Activated T-helper 1 cell treated with anti-CD3 and anti-CD28 coated beads, Interleukin-12 subunit alpha, Interleukin-12 subunit beta, Interleukin-2, Interleukin-4 antibody, amounts not matched to agents 30 ng/mL and 10 ng/mL and 1 ng/mL, durations not matched to agents 14 hours and 24 hours and 36 hours (primary cell): ENCODE data around the gene PITPNC1. TPM values are rescaled to one million over a fixed set of nuclear protein-coding genes. Genes with fewer than 3 reads are reported as not detected.

Source experiments
- DNase-seq: peaks from one replicate; pipeline ENCODE4 v3.0.0; 2021; ENCODE audit warnings: low spot score
- H3K27ac Mint-ChIP-seq: one replicate; pipeline ENCODE4 v1.8.0; 2021; ENCODE audit warnings: mild to moderate bottlenecking, mixed read lengths
- H3K27me3 Mint-ChIP-seq: one replicate; pipeline ENCODE4 v1.8.0; 2022; ENCODE audit warnings: mild to moderate bottlenecking, moderate library complexity, mixed read lengths; ENCODE audit not compliant: insufficient read depth
- H3K36me3 Mint-ChIP-seq: one replicate; pipeline ENCODE4 v1.8.0; 2021; ENCODE audit warnings: low read depth, mixed read lengths
- H3K4me1 Mint-ChIP-seq: one replicate; pipeline ENCODE4 v1.8.0; 2021; ENCODE audit warnings: low read depth, mixed read lengths
- H3K4me3 Mint-ChIP-seq: one replicate; pipeline ENCODE4 v1.8.0; 2021; ENCODE audit warnings: mild to moderate bottlenecking, moderate library complexity, mixed read lengths
- H3K9me3 Mint-ChIP-seq: one replicate; pipeline ENCODE4 v1.8.0; 2021; ENCODE audit warnings: mixed read lengths
- intact Hi-C: fragments of 100-400 bp; cut with micrococcal nuclease; formaldehyde crosslinking; loops from one replicate; pipeline ENCODE4 v1.15.1; 2024
- total RNA-seq: library from RNA; stranded (reverse); gene quantifications from 2 replicates; pipeline ENCODE4 v1.2.3, GENCODE V29; 2022

PITPNC1 gene
- total RNA-seq, 1 donor from 2014 or later: 17.7 TPM

DNA sequence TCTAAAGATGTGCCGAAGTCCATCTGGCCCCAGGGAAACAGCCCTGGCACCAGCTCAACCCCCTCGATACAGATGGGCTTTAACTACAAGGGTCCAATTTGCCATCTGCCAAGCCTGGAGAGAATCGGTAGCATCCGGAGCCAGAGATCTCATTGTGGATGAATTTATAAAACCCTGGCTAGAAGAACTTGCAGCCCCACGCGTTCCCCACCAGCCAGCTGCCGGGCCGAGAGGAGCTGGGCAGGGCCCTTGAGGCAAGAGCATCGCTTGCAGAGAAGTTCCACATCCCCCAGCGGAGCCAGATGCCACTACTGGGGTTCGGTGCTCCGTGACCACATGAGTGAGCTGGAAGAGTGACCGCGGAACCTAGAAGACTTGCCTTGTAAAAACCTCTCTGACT, 275.4 kb downstream of the PITPNC1 start:
- no peak for DNase-seq
- peaks cover 2% of the 10 kb centered on the region for H3K36me3 Mint-ChIP-seq
- H3K4me1 Mint-ChIP-seq: no peaks in the 10 kb centered on the region
- intact Hi-C loops: no loop called here
- H3K27me3 Mint-ChIP-seq: no peaks in the 10 kb centered on the region
- no peak overlapping the region for H3K4me3 Mint-ChIP-seq
- H3K9me3 Mint-ChIP-seq: peaks cover under 1% of the 10 kb centered on the region
- H3K27ac Mint-ChIP-seq: no peak overlapping the region

DNA sequence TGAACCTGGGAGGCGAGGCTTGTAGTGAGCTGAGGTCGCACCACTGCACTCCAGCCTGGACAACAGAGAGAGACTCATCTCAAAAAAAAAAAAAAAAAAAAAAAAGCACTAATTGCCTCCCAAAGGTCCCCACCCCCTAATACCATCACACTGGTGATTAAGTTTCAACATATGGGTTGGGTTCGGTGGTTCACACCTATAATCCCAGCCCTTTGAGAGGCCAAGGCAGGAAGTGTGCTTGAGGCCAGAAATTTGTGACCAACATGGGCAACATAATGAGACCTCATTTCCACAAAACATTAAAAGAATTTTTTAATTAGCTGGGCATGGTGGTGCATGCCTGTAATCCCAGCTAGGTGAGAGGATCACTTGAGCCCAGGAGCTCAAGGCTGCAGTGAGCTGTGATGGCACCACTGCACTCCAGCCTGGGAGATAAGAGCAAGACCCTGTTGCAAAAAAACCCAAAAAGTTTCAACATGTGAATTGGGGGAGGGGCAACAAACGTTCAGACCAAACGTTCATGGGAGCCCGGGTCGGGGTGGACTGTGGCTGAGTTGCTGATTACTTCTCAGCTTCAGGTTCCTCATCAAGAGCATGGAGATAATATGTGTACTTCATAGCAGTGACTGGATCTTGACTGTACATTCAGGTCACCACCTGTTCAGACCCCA, 278.5 kb downstream of the PITPNC1 start:
- no peaks in the 10 kb centered on the region for H3K27me3 Mint-ChIP-seq
- H3K4me3 Mint-ChIP-seq: no peak overlapping the region
- H3K36me3 Mint-ChIP-seq: peaks cover 10% of the 10 kb centered on the region
- DNase-seq: no peak
- intact Hi-C loops: no loop called here
- H3K27ac Mint-ChIP-seq: no peak overlapping the region
- peaks cover 21% of the 10 kb centered on the region for H3K9me3 Mint-ChIP-seq
- H3K4me1 Mint-ChIP-seq: no peaks in the 10 kb centered on the region

DNA sequence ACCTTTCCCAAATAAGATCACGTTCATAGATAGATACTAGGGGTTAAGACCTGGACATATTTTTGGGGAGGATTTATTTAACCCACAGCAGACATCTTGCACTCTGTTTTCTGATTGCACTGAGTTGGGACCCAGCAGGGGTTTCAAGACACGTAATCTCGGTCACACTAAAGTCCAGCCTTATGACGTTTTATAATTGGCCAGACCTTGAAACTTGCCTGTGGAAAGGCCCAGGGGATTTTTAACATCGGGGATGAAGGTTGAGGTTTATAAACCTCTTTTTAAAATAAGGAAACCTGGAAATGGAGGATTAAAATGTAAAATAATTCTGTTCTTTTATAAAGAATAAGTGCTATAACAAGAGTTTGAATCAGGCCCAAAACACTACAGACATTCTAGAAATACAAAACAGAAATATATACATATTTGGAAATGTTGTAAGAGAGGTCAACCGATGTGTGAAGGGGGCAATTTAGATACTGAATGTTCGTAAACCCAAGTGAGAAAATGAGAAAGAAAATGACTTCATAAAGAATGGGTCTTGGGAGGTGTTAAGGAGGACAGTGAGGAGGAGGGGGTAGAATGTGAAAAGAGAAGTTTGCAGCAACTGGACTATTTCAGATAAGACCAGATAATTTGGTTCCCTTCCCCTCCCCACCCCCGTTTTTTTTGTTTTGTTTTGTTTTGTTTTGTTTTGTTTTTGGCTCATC, 279.6 kb downstream of the PITPNC1 start:
- peaks cover 16% of the 10 kb centered on the region for H3K36me3 Mint-ChIP-seq
- H3K4me1 Mint-ChIP-seq: no peaks in the 10 kb centered on the region
- H3K27ac Mint-ChIP-seq: no peak overlapping the region
- peaks cover 26% of the 10 kb centered on the region for H3K9me3 Mint-ChIP-seq
- H3K4me3 Mint-ChIP-seq: no peak overlapping the region
- intact Hi-C loops: no loop called here
- no peak for DNase-seq
- H3K27me3 Mint-ChIP-seq: no peaks in the 10 kb centered on the region

DNA sequence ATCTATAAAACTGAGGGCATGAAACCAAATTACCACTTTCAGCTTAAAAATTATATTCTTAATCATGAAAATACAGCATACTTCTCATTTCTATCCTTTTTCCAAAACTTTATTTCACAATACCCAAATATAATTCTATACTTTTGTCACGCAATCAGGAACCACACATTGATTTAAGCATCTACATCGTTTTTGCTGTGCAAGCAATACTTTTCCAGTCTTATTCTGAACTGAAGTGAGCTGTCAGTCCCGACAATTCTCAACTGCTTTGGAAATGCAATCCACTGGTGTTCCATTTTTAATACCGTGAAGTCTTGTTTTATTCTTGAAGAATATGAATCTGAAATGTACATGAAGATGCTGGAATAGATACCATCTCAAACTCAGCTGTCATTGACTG, 280.5 kb downstream of the PITPNC1 start:
- Mint-ChIP-seq H3K36me3 (peaks cover 16% of the 10 kb centered on the region), H3K4me3 (no peak overlapping the region), H3K4me1 (no peaks in the 10 kb centered on the region), H3K27ac (no peak overlapping the region), H3K9me3 (peaks cover 28% of the 10 kb centered on the region), H3K27me3 (no peaks in the 10 kb centered on the region)
- intact Hi-C loops: no loop called here
- DNase-seq: no peak

DNA sequence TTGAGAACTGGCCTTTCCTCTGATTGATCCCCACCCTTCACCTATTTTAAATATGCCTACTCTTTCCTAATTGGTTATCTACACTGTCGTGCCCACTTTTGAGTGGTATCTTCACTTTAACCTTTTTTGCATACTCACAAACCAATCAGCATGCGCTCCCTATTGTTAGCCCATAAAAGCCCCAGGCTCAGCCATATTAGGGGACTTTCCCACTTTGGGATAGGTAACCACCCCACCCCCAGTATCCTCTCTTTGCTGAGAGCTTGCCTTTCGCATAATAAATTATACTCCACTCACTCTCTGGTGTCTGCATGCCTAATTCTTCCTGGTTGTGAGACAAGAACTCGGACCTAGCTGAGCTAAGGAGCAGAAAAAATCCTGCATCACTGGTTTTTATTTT, 281.2 kb downstream of the PITPNC1 start:
- Mint-ChIP-seq H3K4me1 (no peaks in the 10 kb centered on the region), H3K9me3 (peaks cover 31% of the 10 kb centered on the region), H3K4me3 (no peak overlapping the region), H3K27me3 (no peaks in the 10 kb centered on the region), H3K27ac (no peak overlapping the region), H3K36me3 (peaks cover 14% of the 10 kb centered on the region)
- intact Hi-C loops: no loop called here
- no peak for DNase-seq

DNA sequence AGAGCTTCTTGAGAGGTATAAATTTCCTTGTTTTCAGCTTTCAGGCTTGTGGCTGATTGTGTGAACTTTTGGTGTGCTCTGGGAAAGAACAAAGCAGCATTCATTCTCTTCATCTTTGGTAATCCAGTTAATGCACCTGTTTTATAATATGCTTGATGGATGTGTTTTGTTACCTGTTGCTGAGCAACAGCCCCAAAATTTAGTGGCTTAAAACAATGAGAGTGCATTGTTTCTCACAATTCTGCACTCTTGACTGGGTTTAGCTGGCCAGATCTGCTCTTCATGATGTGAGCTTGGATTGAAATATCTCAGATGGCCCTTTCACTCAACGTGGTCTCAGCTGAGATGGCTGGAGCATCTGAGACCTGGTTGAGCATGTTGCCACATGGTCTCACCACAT, 281.9 kb downstream of the PITPNC1 start:
- no peak overlapping the region for H3K27ac Mint-ChIP-seq
- no peak overlapping the region for H3K4me3 Mint-ChIP-seq
- intact Hi-C loops: no loop called here
- H3K36me3 Mint-ChIP-seq: peaks cover 14% of the 10 kb centered on the region
- DNase-seq: no peak
- H3K9me3 Mint-ChIP-seq: peaks cover 31% of the 10 kb centered on the region
- H3K27me3 Mint-ChIP-seq: no peaks in the 10 kb centered on the region
- H3K4me1 Mint-ChIP-seq: no peaks in the 10 kb centered on the region

GRCh38 chr17:67662712-67663111, 285.6 kb downstream of the PITPNC1 start:
- Mint-ChIP-seq H3K36me3 (peaks cover 14% of the 10 kb centered on the region), H3K4me3 (no peak overlapping the region), H3K27me3 (no peaks in the 10 kb centered on the region), H3K27ac (no peak overlapping the region), H3K4me1 (no peaks in the 10 kb centered on the region), H3K9me3 (peaks cover 28% of the 10 kb centered on the region)
- intact Hi-C loops: no loop called here
- no peak for DNase-seq

DNA sequence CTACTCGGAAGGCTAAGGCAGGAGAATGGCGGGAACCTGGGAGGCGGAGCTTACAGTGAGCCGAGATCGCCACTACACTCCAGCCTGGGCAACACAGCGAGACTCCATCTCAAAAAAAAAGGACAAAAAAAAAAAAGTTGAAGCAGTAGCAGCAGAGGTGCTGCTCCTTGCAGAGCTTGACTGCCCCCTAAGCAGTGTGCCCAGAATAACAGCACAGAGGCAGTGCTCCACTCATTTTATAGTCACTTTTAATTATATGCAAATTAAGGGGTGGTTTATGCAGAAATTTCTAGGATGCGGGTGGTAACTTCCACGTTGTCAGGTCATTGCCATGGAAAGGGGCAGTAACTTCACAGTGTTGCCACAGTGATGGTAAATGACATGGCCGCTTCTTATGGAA, 286.4 kb downstream of the PITPNC1 start:
- Mint-ChIP-seq H3K36me3 (peaks cover 14% of the 10 kb centered on the region), H3K4me3 (no peak overlapping the region), H3K27me3 (no peaks in the 10 kb centered on the region), H3K4me1 (no peaks in the 10 kb centered on the region), H3K27ac (no peak overlapping the region), H3K9me3 (peaks cover 24% of the 10 kb centered on the region)
- DNase-seq: no peak
- intact Hi-C loops: no loop called here

DNA sequence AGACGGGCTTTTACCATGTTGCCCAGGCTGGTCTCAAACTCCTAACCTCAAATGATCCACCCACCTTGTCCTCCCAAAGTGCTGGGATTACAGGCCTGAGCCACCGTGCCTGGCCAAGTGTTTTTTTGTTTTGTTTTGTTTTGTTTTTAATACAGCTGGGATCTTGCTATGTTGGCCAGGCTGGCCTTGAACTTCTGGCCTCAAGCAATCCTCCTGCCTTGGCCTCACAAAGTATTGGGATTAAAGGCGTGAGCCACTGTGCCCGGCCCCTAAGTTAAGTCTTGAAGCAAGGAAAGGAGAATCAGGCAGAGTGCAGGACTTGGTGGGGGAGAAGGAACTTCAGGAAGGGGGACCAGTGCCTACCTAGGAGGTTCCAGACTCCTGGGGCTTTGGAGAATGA, 288.9 kb downstream of the PITPNC1 start:
- no peak overlapping the region for H3K4me3 Mint-ChIP-seq
- peaks cover 8% of the 10 kb centered on the region for H3K36me3 Mint-ChIP-seq
- DNase-seq: no peak
- H3K4me1 Mint-ChIP-seq: no peaks in the 10 kb centered on the region
- no peaks in the 10 kb centered on the region for H3K27me3 Mint-ChIP-seq
- H3K9me3 Mint-ChIP-seq: peaks cover 13% of the 10 kb centered on the region
- intact Hi-C loops: no loop called here
- H3K27ac Mint-ChIP-seq: no peak overlapping the region

DNA sequence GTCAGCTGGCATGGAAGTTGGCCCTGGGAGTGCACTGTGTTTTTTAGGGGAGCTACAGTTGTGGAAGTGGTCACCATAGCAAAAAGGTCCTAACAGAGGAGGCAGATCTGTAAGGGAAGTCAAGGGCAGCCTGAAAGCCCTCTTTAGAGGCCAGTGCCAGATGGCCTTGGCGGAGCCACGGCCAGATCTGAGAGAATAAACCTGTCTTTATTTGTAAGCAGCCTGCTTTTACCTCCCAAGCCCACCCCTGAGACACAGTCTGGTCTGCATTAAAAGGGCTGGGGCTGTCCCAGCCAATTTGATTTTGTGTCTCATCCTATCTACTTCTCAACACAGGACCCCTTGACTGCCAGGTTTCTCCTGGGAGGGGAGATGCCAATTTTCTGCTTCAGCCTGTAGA, 289.6 kb downstream of the PITPNC1 start:
- H3K27ac Mint-ChIP-seq: no peak overlapping the region
- H3K4me1 Mint-ChIP-seq: no peaks in the 10 kb centered on the region
- no peak for DNase-seq
- peaks cover 8% of the 10 kb centered on the region for H3K9me3 Mint-ChIP-seq
- H3K36me3 Mint-ChIP-seq: peaks cover 2% of the 10 kb centered on the region
- no peaks in the 10 kb centered on the region for H3K27me3 Mint-ChIP-seq
- intact Hi-C loops: no loop called here
- no peak overlapping the region for H3K4me3 Mint-ChIP-seq

- intact Hi-C loops: no loop called here
- H3K36me3 Mint-ChIP-seq: peaks cover 2% of the 10 kb centered on the region
- no peak for DNase-seq
- peaks cover 4% of the 10 kb centered on the region for H3K9me3 Mint-ChIP-seq
- no peak overlapping the region for H3K4me3 Mint-ChIP-seq
- H3K27ac Mint-ChIP-seq: no peak overlapping the region
- no peaks in the 10 kb centered on the region for H3K4me1 Mint-ChIP-seq
- no peaks in the 10 kb centered on the region for H3K27me3 Mint-ChIP-seq
Measured at GRCh38 chr17:67671493-67671892, 294.4 kb downstream of the PITPNC1 start.

GRCh38 chr17:67672592-67673335, 295.7 kb downstream of the PITPNC1 start:
- Mint-ChIP-seq H3K4me3 (no peak overlapping the region), H3K27ac (no peak overlapping the region), H3K4me1 (no peaks in the 10 kb centered on the region), H3K9me3 (peaks cover 4% of the 10 kb centered on the region), H3K27me3 (no peaks in the 10 kb centered on the region), H3K36me3 (peaks cover 4% of the 10 kb centered on the region)
- no peak for DNase-seq
- intact Hi-C loops: no loop called here

DNA sequence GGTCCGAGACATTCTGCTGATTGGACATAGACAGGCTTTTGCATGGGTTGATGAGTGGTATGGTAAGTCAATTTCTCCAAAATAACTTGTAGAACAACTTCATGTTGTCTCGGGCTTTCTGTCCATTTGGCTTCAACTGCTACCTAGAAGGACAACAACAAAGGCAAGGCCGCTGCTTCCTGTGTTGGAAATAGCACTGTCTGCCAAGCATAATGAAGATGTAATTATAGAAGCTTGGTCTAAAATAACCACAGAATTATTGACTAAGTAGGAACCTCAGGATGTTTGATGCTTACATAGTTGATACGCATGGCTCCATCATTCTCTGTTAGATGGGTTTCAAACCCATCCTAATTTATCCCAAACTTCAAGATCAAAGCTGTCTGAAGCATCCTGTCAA, 298.4 kb downstream of the PITPNC1 start:
- intact Hi-C loops: no loop called here
- Mint-ChIP-seq H3K4me3 (no peak overlapping the region), H3K27ac (no peak overlapping the region), H3K36me3 (peaks cover 3% of the 10 kb centered on the region), H3K27me3 (no peaks in the 10 kb centered on the region), H3K9me3 (no peaks in the 10 kb centered on the region), H3K4me1 (no peaks in the 10 kb centered on the region)
- no peak for DNase-seq
